Neural progenitor cell (in vitro differentiated cells): ENCODE results near the gene CAP1. TPM values are rescaled to one million over a fixed set of nuclear protein-coding genes. Genes with fewer than 3 reads are reported as not detected.
A peak's percentile ranks its signal among the peaks of the same experiment; 100 is the strongest.

ENCODE experiments used
- DNase-seq: peaks from one replicate; pipeline ENCODE4 v3.0.0-alpha.2; 2016; ENCODE audit warnings: low spot score
- H2AFZ ChIP-seq: fragments of 200-600 bp; sonication (generic); replicated peaks from 2 replicates; pipeline ENCODE4 v1.6.1; 2016; ENCODE audit warnings: antibody characterized with exemption
- H3F3A ChIP-seq: fragments of 200-600 bp; sonication (generic); 2 replicates; pipeline ENCODE4 v1.6.1; 2016; ENCODE audit warnings: antibody characterized with exemption, low read depth
- H3K27ac ChIP-seq: fragments of 200-600 bp; sonication (generic); 2 replicates; pipeline ENCODE4 v1.5.1; 2016; ENCODE audit warnings: mild to moderate bottlenecking
- H3K27me3 ChIP-seq: fragments of 200-600 bp; sonication (generic); 2 replicates; pipeline ENCODE4 v1.6.1; 2016; ENCODE audit warnings: mild to moderate bottlenecking, moderate library complexity
- H3K36me3 ChIP-seq: fragments of 200-600 bp; sonication (generic); 2 replicates; pipeline ENCODE4 v1.5.1; 2016
- H3K4me1 ChIP-seq: fragments of 200-600 bp; sonication (generic); 2 replicates; pipeline ENCODE4 v1.6.1; 2016; ENCODE audit warnings: mixed run types
- H3K4me2 ChIP-seq: fragments of 200-600 bp; sonication (generic); 2 replicates; pipeline ENCODE4 v1.6.1; 2016
- H3K4me3 ChIP-seq: fragments of 200-600 bp; sonication (generic); 2 replicates; pipeline ENCODE4 v1.5.1; 2016
- H3K79me2 ChIP-seq: fragments of 200-600 bp; sonication (generic); 2 replicates; pipeline ENCODE4 v1.6.1; 2016; ENCODE audit warnings: low read depth
- H3K9ac ChIP-seq: fragments of 200-600 bp; sonication (generic); 2 replicates; pipeline ENCODE4 v1.6.1; 2016
- H3K9me3 ChIP-seq: fragments of 200-600 bp; sonication (generic); 2 replicates; pipeline ENCODE4 v1.5.1; 2016; ENCODE audit warnings: low read depth
- H4K20me1 ChIP-seq: fragments of 200-600 bp; sonication (generic); 2 replicates; pipeline ENCODE4 v1.6.1; 2016; ENCODE audit warnings: low read depth
- H3K27ac Mint-ChIP-seq: 3 replicates; pipeline ENCODE4 v1.8.0; 2021; ENCODE audit warnings: mixed read lengths
- H3K27me3 Mint-ChIP-seq: 2 replicates; pipeline ENCODE4 v1.8.0; 2022; ENCODE audit warnings: low read depth, mild to moderate bottlenecking, inconsistent platforms, moderate library complexity, mixed read lengths; ENCODE audit not compliant: insufficient read depth
- H3K36me3 Mint-ChIP-seq: 3 replicates; pipeline ENCODE4 v1.8.0; 2021; ENCODE audit warnings: mixed read lengths
- H3K4me1 Mint-ChIP-seq: 3 replicates; pipeline ENCODE4 v1.8.0; 2021; ENCODE audit warnings: mixed read lengths
- H3K4me3 Mint-ChIP-seq: 3 replicates; pipeline ENCODE4 v1.8.0; 2021; ENCODE audit warnings: mild to moderate bottlenecking, moderate library complexity, mixed read lengths
- H3K9me3 Mint-ChIP-seq: 3 replicates; pipeline ENCODE4 v1.8.0; 2020; ENCODE audit warnings: mixed read lengths
- EZH2 ChIP-seq: fragments of 200-600 bp; sonication (generic); IDR thresholded peaks from 2 replicates; pipeline ENCODE4 v1.6.1; 2017; ENCODE audit warnings: antibody characterized with exemption, mild to moderate bottlenecking, moderate library complexity
- EZH2phosphoT487 ChIP-seq: fragments of 200-600 bp; sonication (generic); IDR thresholded peaks from 2 replicates; pipeline ENCODE4 v1.6.1; 2017; ENCODE audit warnings: antibody characterized with exemption
- total RNA-seq: library from RNA; depleted of rRNA; stranded (reverse); fragments of >200 nt; gene quantifications from 2 replicates; pipeline ENCODE4 v1.2.3, GENCODE V29; 2015; ENCODE audit warnings: low replicate concordance
- TF ChIP-seq, protein P1 (sequence below): fragments of 200-600 bp; sonication (generic); IDR thresholded peaks from 2 replicates; pipeline ENCODE4 v1.5.1; 2017; ENCODE audit warnings: antibody characterized with exemption, mild to moderate bottlenecking

Gene CAP1
- total RNA-seq, 1 donor from 2014 or later, result 150 TPM

DNA sequence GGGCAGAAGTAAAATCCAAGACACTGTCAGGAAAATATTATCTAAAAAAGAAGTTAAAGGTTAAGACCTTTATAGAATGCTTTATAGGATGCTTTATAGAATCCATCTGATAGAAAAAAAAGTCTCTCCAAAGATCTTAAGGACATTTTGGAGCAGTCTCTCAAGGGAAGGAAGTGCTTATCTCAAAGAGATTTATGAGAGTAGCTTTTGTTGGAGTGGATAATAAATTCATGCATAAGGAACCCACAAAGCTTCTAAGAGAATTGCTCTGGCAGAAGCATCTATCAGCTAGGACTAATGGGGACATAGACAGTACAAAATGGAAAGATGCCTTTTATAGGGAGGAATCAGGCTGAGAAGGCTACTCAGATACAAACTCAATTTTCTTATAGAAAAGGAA, 12.9 kb upstream of the CAP1 start:
- no peaks in the 10 kb centered on the region for H4K20me1 ChIP-seq
- no peaks in the 10 kb centered on the region for H3K9me3 ChIP-seq
- no peak overlapping the region for H2AFZ ChIP-seq
- H3K36me3 Mint-ChIP-seq, result peaks cover 4% of the 10 kb centered on the region
- H3K9ac ChIP-seq, result no peak overlapping the region
- H3K79me2 ChIP-seq, result no peaks in the 10 kb centered on the region
- DNase-seq, result no peak
- no peak overlapping the region for H3K4me2 ChIP-seq
- H3K9me3 Mint-ChIP-seq, result peaks cover 12% of the 10 kb centered on the region
- no peak for TF ChIP-seq EZH2phosphoT487
- H3K27ac ChIP-seq, result no peak overlapping the region
- no peak overlapping the region for H3K27ac Mint-ChIP-seq
- no peaks in the 10 kb centered on the region for H3K4me1 ChIP-seq
- H3K36me3 ChIP-seq, result no peaks in the 10 kb centered on the region
- no peak overlapping the region for H3K4me3 ChIP-seq
- H3K27me3 Mint-ChIP-seq, result peaks cover 2% of the 10 kb centered on the region
- H3K4me3 Mint-ChIP-seq, result no peak overlapping the region
- H3K27me3 ChIP-seq, result peaks cover 4% of the 10 kb centered on the region
- no peaks in the 10 kb centered on the region for H3K4me1 Mint-ChIP-seq
- no peaks in the 10 kb centered on the region for H3F3A ChIP-seq

- H3K36me3 ChIP-seq, result no peaks in the 10 kb centered on the region
- H3K4me3 Mint-ChIP-seq, result no peak overlapping the region
- no peaks in the 10 kb centered on the region for H3F3A ChIP-seq
- no peaks in the 10 kb centered on the region for H3K4me1 ChIP-seq
- H3K79me2 ChIP-seq, result no peaks in the 10 kb centered on the region
- H3K9me3 ChIP-seq, result no peaks in the 10 kb centered on the region
- H3K27ac Mint-ChIP-seq, result no peak overlapping the region
- no peak for DNase-seq
- no peaks in the 10 kb centered on the region for H4K20me1 ChIP-seq
- peaks cover 4% of the 10 kb centered on the region for H3K27me3 ChIP-seq
- no peak overlapping the region for H3K4me3 ChIP-seq
- H3K9me3 Mint-ChIP-seq, result peaks cover 2% of the 10 kb centered on the region
- TF ChIP-seq, protein P1, sequence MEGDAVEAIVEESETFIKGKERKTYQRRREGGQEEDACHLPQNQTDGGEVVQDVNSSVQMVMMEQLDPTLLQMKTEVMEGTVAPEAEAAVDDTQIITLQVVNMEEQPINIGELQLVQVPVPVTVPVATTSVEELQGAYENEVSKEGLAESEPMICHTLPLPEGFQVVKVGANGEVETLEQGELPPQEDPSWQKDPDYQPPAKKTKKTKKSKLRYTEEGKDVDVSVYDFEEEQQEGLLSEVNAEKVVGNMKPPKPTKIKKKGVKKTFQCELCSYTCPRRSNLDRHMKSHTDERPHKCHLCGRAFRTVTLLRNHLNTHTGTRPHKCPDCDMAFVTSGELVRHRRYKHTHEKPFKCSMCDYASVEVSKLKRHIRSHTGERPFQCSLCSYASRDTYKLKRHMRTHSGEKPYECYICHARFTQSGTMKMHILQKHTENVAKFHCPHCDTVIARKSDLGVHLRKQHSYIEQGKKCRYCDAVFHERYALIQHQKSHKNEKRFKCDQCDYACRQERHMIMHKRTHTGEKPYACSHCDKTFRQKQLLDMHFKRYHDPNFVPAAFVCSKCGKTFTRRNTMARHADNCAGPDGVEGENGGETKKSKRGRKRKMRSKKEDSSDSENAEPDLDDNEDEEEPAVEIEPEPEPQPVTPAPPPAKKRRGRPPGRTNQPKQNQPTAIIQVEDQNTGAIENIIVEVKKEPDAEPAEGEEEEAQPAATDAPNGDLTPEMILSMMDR, result no peak
- no peak for TF ChIP-seq EZH2phosphoT487
- no peak overlapping the region for H3K9ac ChIP-seq
- peaks cover 2% of the 10 kb centered on the region for H3K27me3 Mint-ChIP-seq
- no peaks in the 10 kb centered on the region for H3K36me3 Mint-ChIP-seq
- H2AFZ ChIP-seq, result no peak overlapping the region
- no peaks in the 10 kb centered on the region for H3K4me1 Mint-ChIP-seq
- H3K27ac ChIP-seq, result no peak overlapping the region
- H3K4me2 ChIP-seq, result no peak overlapping the region
These were observed 10.9 kb upstream of the CAP1 start for GRCh38 chr1:40029608-40030007.

DNA sequence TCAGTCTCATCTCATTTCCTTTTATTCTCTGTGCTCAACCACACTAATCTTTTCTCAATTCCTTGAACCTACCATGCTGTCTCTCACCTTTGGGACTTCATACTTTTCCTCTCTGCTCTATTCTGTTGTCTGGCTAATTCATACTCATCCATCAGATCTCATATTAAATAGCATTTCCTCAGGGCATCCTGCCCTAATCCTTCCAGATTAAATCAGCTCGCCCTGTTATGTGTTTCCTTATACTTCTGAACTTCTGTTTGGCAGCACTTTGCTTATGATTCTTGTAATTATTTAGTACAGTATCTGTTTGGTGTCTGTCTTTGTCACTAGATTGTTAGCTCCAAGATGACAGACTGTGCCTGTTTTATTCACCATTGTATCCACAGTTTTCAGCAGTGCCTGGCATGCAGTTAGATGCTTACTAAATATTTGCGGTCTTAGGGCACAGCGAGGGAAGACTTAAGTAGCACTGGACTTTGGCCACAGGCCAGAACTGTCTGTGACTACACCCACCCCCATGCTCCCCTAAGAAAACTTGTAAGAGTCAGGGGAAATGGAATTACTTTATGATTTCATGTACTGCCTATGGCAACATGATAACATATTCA, 9.9 kb upstream of the CAP1 start:
- peaks cover 2% of the 10 kb centered on the region for H3K27me3 Mint-ChIP-seq
- TF ChIP-seq, protein P1, result no peak
- TF ChIP-seq EZH2phosphoT487 (no peak), EZH2 (no peak)
- Histone ChIP-seq H3K9me3 (no peaks in the 10 kb centered on the region), H3K4me1 (no peaks in the 10 kb centered on the region), H3K9ac (no peak overlapping the region), H4K20me1 (no peaks in the 10 kb centered on the region), H3K4me2 (no peak overlapping the region), H3K36me3 (no peaks in the 10 kb centered on the region), H3K4me3 (no peak overlapping the region), H3K79me2 (no peaks in the 10 kb centered on the region), H3K27ac (no peak overlapping the region), H3K27me3 (peaks cover 4% of the 10 kb centered on the region), H3F3A (no peaks in the 10 kb centered on the region), H2AFZ (no peak overlapping the region)
- peaks cover 2% of the 10 kb centered on the region for H3K9me3 Mint-ChIP-seq
- H3K27ac Mint-ChIP-seq, result no peak overlapping the region
- DNase-seq, result no peak
- no peaks in the 10 kb centered on the region for H3K4me1 Mint-ChIP-seq
- no peaks in the 10 kb centered on the region for H3K36me3 Mint-ChIP-seq
- no peak overlapping the region for H3K4me3 Mint-ChIP-seq

DNA sequence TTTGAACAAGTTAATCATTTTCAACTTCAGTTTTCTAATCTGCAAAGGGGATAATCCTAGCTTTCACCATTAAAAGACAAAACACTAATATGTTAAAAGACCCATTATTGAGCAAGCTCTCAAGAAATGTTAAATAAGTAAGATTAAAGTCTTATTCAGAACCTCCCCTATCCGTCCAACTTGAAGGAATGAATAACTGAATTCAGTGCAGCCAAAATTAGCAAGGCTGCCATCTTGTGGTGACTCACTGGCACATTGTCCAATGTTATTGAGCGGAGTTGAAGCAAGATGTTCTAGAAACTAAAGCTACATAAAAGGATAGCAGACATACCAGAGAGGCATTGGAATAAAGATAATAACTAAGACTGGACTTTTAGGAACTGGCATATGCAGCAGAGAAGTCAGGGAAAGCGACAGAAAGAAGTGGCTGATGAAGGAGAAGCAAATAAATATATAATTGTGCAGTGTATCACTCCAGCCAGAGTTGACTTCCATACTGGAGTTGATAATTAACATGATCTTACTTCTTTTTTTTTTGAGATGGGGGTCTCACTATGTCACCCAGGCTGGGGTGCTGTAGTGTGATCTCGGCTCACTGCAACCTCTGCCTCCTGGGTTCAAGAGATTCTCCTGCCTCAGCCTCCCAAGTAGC, 8.2 kb upstream of the CAP1 start:
- Histone ChIP-seq H4K20me1 (no peaks in the 10 kb centered on the region), H3K36me3 (no peaks in the 10 kb centered on the region), H3K79me2 (no peaks in the 10 kb centered on the region), H3K27me3 (peaks cover 4% of the 10 kb centered on the region), H3K4me2 (no peak overlapping the region), H3K9ac (no peak overlapping the region), H3K4me1 (no peaks in the 10 kb centered on the region), H3K27ac (no peak overlapping the region), H3F3A (no peaks in the 10 kb centered on the region), H3K4me3 (no peak overlapping the region), H2AFZ (no peak overlapping the region), H3K9me3 (no peaks in the 10 kb centered on the region)
- DNase-seq, result peak; percentile 71
- TF ChIP-seq EZH2phosphoT487, result no peak
- no peak for TF ChIP-seq EZH2
- TF ChIP-seq, protein P1, result peak; percentile 87
- no peaks in the 10 kb centered on the region for H3K9me3 Mint-ChIP-seq
- no peaks in the 10 kb centered on the region for H3K36me3 Mint-ChIP-seq
- no peaks in the 10 kb centered on the region for H3K4me1 Mint-ChIP-seq
- no peak overlapping the region for H3K27ac Mint-ChIP-seq
- peaks cover 2% of the 10 kb centered on the region for H3K27me3 Mint-ChIP-seq
- no peak overlapping the region for H3K4me3 Mint-ChIP-seq
